T-cell (primary cell): Measurements from ENCODE around the gene CCDC43. TPM values are rescaled to one million over a fixed set of nuclear protein-coding genes. Genes with fewer than 3 reads are reported as not detected.
A peak's percentile ranks its signal among the peaks of the same experiment; 100 is the strongest.
"Not testable (repeated sequence)": the region's sequence is repeated elsewhere in the genome, so short reads cannot be mapped to it uniquely, and the experiment has no call there.

ENCODE experiments used
- ATAC-seq, 4 experiments: fragments of 200-7000 bp in 3 of 4; fragments of 150-1000 bp in 1 of 4; cut with Tn5 transposase; replicated peaks in 1 of 4; 1 replicate in 3 of 4; 2 replicates in 1 of 4; pipeline ENCODE4 v1.10.0; 2021; ENCODE audit warnings: moderate library complexity in 3 of 4, mild to moderate bottlenecking in 2 of 4, moderate number of reproducible peaks in 1 of 4
- CTCF ChIA-PET, 2 donors: fragments of 300-600 bp; sonication (Branson Sonifier 250); formaldehyde crosslinking; loops; one replicate each; lab custom pipeline; 2022; ENCODE audit warnings: antibody characterized with exemption in 2 of 2; lab: Charles Lee
- POLR2A ChIA-PET, 2 donors: fragments of 300-600 bp; sonication (Branson Sonifier 250); formaldehyde crosslinking; loops; one replicate each; lab custom pipeline; 2022; ENCODE audit warnings: antibody characterized with exemption in 2 of 2; lab: Charles Lee
- DNase-seq, 35 experiments: peaks; one replicate each; pipeline versions ENCODE4 v3.0.0 to v3.0.0-alpha.2; 2013 to 2023
- H3K27ac ChIP-seq: one replicate; pipeline ENCODE4 v1.5.1; 2013; ENCODE audit warnings: low read length
- H3K27me3 ChIP-seq, 2 experiments: replicated peaks in 1 of 2; 1 replicate in 1 of 2; 2 replicates in 1 of 2; pipeline versions ENCODE4 v1.6.1 to v1.7.0; 2013; ENCODE audit warnings: low read length in 1 of 2, mixed read lengths in 1 of 2; ENCODE audit not compliant: control insufficient read depth in 2 of 2, insufficient read depth in 2 of 2; ENCODE audit errors: extremely low read depth in 1 of 2
- H3K36me3 ChIP-seq, 2 donors: 1 replicate in 1 of 2; 2 replicates in 1 of 2; pipeline versions ENCODE4 v1.6.1 to v1.7.0; 2013; ENCODE audit warnings: low read length in 1 of 2; ENCODE audit not compliant: control insufficient read depth in 2 of 2, insufficient read depth in 1 of 2; ENCODE audit errors: extremely low read depth in 1 of 2
- H3K4me1 ChIP-seq, 2 experiments: 1 replicate in 1 of 2; 2 replicates in 1 of 2; pipeline versions ENCODE4 v1.6.1 to v1.7.0; 2013; ENCODE audit warnings: low read length in 2 of 2, mixed read lengths in 1 of 2; ENCODE audit not compliant: insufficient read depth in 2 of 2, control insufficient read depth in 1 of 2; ENCODE audit errors: extremely low read depth in 1 of 2
- H3K4me3 ChIP-seq, 2 donors: 1 replicate in 1 of 2; 2 replicates in 1 of 2; pipeline versions ENCODE4 v1.5.1 to v1.7.0; 2013; ENCODE audit warnings: mild to moderate bottlenecking in 2 of 2, low read length in 1 of 2, moderate library complexity in 1 of 2; ENCODE audit not compliant: control insufficient read depth in 1 of 2; ENCODE audit errors: extremely low read depth in 1 of 2
- H3K9me3 ChIP-seq: 2 replicates; pipeline ENCODE4 v1.7.0; 2013
- H3K27ac Mint-ChIP-seq, 2 donors: one replicate each; pipeline ENCODE4 v1.8.0; 2020 to 2021; ENCODE audit warnings: mild to moderate bottlenecking in 2 of 2, mixed read lengths in 2 of 2
- H3K27me3 Mint-ChIP-seq, 2 donors: one replicate each; pipeline ENCODE4 v1.8.0; 2021 to 2022; ENCODE audit warnings: mixed read lengths in 2 of 2
- H3K36me3 Mint-ChIP-seq: one replicate; pipeline ENCODE4 v1.8.0; 2021; ENCODE audit warnings: mixed read lengths
- H3K4me1 Mint-ChIP-seq, 3 donors: one replicate each; pipeline ENCODE4 v1.8.0; 2020 to 2022; ENCODE audit warnings: mixed read lengths in 3 of 3, mild to moderate bottlenecking in 1 of 3
- H3K4me3 Mint-ChIP-seq, 3 donors: one replicate each; pipeline ENCODE4 v1.8.0; 2020 to 2022; ENCODE audit warnings: mild to moderate bottlenecking in 3 of 3, mixed read lengths in 3 of 3, moderate library complexity in 3 of 3
- H3K9me3 Mint-ChIP-seq, 3 donors: one replicate each; pipeline ENCODE4 v1.8.0; 2020 to 2022; ENCODE audit warnings: mixed read lengths in 3 of 3
- WGBS: methylation state at CpG from one replicate; pipeline ENCODE4 v1.1.5; 2013; ENCODE audit warnings: missing lambda C conversion rate; ENCODE audit not compliant: insufficient coverage; 5-methylcytosine and 5-hydroxymethylcytosine counted together
- total RNA-seq, 35 experiments: library from RNA in 6 of 35; stranded (reverse) in 6 of 35; fragments of 120-200 nt in 1 of 35; gene quantifications; one replicate each; pipeline versions ENCODE4 v1.2.1 to v1.2.4 and lab custom pipeline; 2013 to 2026

CCDC43 gene
- total RNA-seq, 5 donors from 2014 or later (not counting 1 experiment from before 2014, with no cell fraction given) = 15.1 to 20.4 (median 16.9) TPM

DNA sequence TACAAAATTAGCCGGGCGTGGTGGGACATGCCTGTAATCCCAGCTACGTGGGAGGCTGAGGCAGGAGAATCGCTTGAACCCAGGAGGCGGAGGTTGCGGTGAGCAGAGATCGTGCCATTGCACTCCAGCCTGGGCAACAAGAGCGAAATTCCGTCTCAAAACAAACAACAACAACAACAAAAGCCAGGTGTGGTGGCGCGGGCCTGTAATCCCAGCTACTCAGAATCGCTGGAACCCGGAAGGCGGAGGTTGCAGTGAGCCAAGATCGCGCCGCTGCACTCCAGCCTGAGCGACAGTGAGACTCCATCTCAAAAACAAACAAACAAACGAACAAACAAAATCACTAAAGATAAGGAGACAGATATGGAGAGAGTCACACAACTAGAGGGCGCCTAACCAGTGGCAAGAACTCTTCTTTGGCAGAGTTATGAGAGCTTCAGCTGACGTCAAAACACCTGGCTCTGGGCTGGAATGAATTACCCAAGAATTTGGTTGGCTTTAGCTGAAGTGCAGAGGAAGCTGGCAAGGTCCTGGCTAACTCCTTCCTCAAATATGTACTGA lies 1.2 kb upstream of the CCDC43 start:
- ATAC-seq, H3K9me3 Mint-ChIP-seq, CTCF ChIA-PET, H3K36me3 ChIP-seq, H3K9me3 ChIP-seq, H3K27me3 ChIP-seq, H3K27me3 Mint-ChIP-seq, H3K27ac ChIP-seq, H3K36me3 Mint-ChIP-seq, H3K4me3 ChIP-seq: not testable (repeated sequence)
- 90% methylated on average over 14 of the region's 21 CpGs for WGBS
- Mint-ChIP-seq H3K4me3 (peak overlapping the region; percentile 49 to 98 (median 97)), H3K4me1 (peaks cover 31 to 34% (median 34%) of the 10 kb centered on the region in 3 donors), H3K27ac (peak overlapping the region; percentile 46 to 98)
- DNase-seq = peak in 3 of 35 experiments; percentile 4 to 29 (median 11)
- POLR2A ChIA-PET = interaction anchor here in 1 of 2 donors (0.5 kb wide), 1 partner anchor 1517 kb away, joined by 10 read pairs; no protein-coding TSS in a partner anchor
- peaks cover 13 to 26% of the 10 kb centered on the region in 2 experiments for H3K4me1 ChIP-seq

DNA sequence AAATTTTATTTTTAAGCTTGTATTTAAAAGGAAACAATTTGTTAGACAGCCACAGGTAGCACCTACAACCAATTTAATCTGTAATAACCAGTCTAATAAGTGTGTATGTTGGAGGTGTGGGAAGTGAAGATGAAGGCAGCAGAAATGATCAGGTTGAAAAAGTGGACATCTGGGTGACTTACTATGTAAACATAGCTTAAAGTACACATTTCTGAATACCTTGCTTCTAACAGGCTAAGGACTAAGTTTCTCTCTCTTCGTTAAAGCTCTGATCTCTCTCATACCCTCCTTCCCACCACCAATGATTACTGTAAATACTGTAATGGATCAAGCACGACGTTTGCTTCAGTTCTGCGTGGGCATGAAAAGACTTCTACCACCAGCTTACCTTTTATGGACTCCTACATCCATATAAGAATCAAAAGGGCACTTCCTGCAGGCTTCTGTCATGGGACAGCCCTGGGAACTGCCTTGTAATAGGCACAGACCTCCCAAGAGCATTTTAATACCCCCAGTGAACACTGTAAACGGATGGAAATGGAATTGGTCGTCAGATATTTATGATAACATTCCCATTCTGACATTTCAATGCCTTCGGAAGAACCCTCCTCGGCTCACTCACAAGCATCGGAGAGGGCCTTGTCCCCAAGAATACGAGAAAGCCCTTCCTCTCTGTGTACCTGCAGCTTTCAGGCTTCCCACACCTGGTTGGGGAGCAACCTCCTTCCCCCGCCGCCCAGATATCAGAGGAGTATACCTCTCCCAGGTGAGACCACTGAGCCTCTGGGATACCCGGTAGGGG lies 700 bp downstream of the CCDC43 start:
- DNase-seq (peak in 1 of 35 experiments; percentile 9), ATAC-seq (peak; percentile 7 to 32 (median 13))
- Mint-ChIP-seq H3K36me3 (peaks cover 16% of the 10 kb centered on the region), H3K27me3 (no peaks in the 10 kb centered on the region), H3K9me3 (no peaks in the 10 kb centered on the region), H3K4me3 (peak overlapping the region; percentile 97 to 99 (median 98)), H3K4me1 (peaks cover 34 to 44% (median 36%) of the 10 kb centered on the region in 3 donors), H3K27ac (peak overlapping the region; percentile 96 to 98)
- Histone ChIP-seq H3K27ac (peak overlapping the region; percentile 81), H3K4me1 (peaks cover 13 to 26% of the 10 kb centered on the region in 2 experiments), H3K9me3 (no peaks in the 10 kb centered on the region), H3K4me3 (peak overlapping the region; percentile 95 to 96), H3K36me3 (peaks cover 0 to 13% of the 10 kb centered on the region in 2 donors), H3K27me3 (no peaks in the 10 kb centered on the region)
- ChIA-PET CTCF (interaction anchor here in 1 of 2 donors (0.6 kb wide), 2 partner anchors 73 to 1204 kb away, joined by 3 read pairs; no protein-coding TSS in a partner anchor), POLR2A (interaction anchor here in 1 of 2 donors (0.6 kb wide), 1 partner anchor 457 kb away, joined by 3 read pairs; no protein-coding TSS in a partner anchor)
- 4% methylated on average over 4 of the region's 13 CpGs for WGBS

DNA sequence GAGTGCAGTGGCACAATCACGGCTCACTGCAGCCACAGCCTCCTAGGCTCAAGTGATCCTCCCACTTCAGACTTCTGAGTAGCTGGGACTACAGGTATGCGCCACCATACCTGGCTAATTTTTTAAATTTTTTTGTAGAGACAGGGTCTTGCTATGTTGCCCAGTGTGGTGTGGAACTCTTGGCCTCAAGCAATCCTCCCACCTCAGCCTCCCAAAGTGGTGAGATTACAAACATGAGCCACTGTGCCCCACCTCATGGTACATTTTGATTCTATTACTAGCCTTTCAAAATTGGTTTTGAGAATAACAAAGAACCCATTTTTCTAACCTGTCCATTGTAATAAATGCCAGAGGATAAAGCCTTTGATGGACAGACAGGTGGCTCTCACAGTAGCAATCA lies 1.4 kb downstream of the CCDC43 start:
- Histone ChIP-seq H3K27me3 (no peaks in the 10 kb centered on the region), H3K9me3 (no peaks in the 10 kb centered on the region), H3K36me3 (peaks cover 0 to 19% of the 10 kb centered on the region in 2 donors), H3K27ac (no peak overlapping the region), H3K4me3 (no peak overlapping the region), H3K4me1 (peaks cover 13 to 26% of the 10 kb centered on the region in 2 experiments)
- WGBS = 100% methylated on average over 1 of the region's 2 CpGs
- H3K36me3 Mint-ChIP-seq = peaks cover 22% of the 10 kb centered on the region
- H3K27ac Mint-ChIP-seq = no peak overlapping the region
- ATAC-seq = no peak
- peak overlapping the region; percentile 97 to 99 (median 98) for H3K4me3 Mint-ChIP-seq
- no peaks in the 10 kb centered on the region for H3K9me3 Mint-ChIP-seq
- DNase-seq = no peak
- peaks cover 34 to 44% (median 36%) of the 10 kb centered on the region in 3 donors for H3K4me1 Mint-ChIP-seq
- no peaks in the 10 kb centered on the region for H3K27me3 Mint-ChIP-seq
- POLR2A ChIA-PET = no interaction called here
- CTCF ChIA-PET = interaction anchor here in 1 of 2 donors (0.6 kb wide), 1 partner anchor 1205 kb away, joined by 3 read pairs; no protein-coding TSS in a partner anchor

DNA sequence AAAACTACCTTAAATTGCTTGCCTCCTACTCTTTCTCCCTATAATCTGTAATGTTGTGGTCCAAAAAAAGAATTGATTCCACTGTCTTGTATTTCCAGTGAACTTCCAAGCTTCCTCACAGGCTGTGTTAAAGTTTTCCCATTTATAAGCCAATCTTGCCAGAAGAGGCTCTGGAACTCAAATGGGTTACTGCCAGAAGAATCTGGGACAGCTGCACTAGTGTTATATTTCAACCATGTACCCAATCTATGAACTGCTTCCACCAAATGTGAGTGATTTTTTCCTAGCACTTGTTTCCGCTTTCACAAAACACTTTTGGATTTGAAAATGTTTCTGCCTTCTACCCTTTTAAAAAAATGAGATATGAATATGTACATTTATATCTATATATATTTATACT lies 1.8 kb downstream of the CCDC43 start:
- CTCF ChIA-PET = no interaction called here

DNA sequence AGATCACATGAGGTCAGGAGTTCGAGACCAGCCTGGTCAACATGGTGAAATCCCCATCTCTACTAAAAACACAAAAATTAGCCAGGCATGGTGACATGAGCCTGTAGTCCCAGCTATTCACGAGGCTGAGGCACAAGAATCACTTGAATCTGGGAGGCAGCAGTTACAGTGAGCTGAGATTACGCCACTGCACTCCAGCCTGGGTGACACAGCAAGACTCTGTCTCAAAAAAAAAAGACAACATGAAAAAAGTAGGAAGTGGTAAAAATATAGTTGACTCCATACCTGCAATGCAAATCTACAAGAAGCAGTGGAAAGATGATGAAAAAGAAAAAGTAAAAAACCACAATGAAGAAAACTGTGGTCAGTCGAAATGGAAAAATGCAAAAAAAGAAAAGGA lies 6.3 kb downstream of the CCDC43 start:
- H3K27ac Mint-ChIP-seq, ATAC-seq, CTCF ChIA-PET, H3K27me3 Mint-ChIP-seq, H3K27me3 ChIP-seq, H3K4me3 Mint-ChIP-seq, H3K27ac ChIP-seq, H3K9me3 ChIP-seq, H3K4me3 ChIP-seq, H3K4me1 ChIP-seq, POLR2A ChIA-PET, H3K9me3 Mint-ChIP-seq, DNase-seq: not testable (repeated sequence)
- 64% methylated on average over 3 of the region's 4 CpGs for WGBS
- peaks cover 6 to 49% of the 10 kb centered on the region in 2 donors for H3K36me3 ChIP-seq
- H3K4me1 Mint-ChIP-seq = peaks cover 9 to 15% (median 13%) of the 10 kb centered on the region in 3 donors
- peaks cover 43% of the 10 kb centered on the region for H3K36me3 Mint-ChIP-seq

More for the DNA sequence above, 1.8 kb downstream of the CCDC43 start:
- WGBS = no CpG with 5 or more reads among the region's 1 CpG
- Mint-ChIP-seq H3K27me3 (no peaks in the 10 kb centered on the region), H3K4me3 (no peak overlapping the region), H3K9me3 (no peaks in the 10 kb centered on the region), H3K4me1 (peaks cover 34 to 44% (median 36%) of the 10 kb centered on the region in 3 donors), H3K27ac (no peak overlapping the region), H3K36me3 (peaks cover 22% of the 10 kb centered on the region)
- no peaks in the 10 kb centered on the region for H3K27me3 ChIP-seq
- H3K4me1 ChIP-seq = peaks cover 13 to 26% of the 10 kb centered on the region in 2 experiments
- H3K9me3 ChIP-seq = no peaks in the 10 kb centered on the region
- H3K27ac ChIP-seq = no peak overlapping the region
- no peak overlapping the region for H3K4me3 ChIP-seq
- POLR2A ChIA-PET = interaction anchor here in 1 of 2 donors (0.6 kb wide), 1 partner anchor 203 kb away, joined by 3 read pairs; no protein-coding TSS in a partner anchor
- peaks cover 0 to 23% of the 10 kb centered on the region in 2 donors for H3K36me3 ChIP-seq
- ATAC-seq (no peak), DNase-seq (no peak)

DNA sequence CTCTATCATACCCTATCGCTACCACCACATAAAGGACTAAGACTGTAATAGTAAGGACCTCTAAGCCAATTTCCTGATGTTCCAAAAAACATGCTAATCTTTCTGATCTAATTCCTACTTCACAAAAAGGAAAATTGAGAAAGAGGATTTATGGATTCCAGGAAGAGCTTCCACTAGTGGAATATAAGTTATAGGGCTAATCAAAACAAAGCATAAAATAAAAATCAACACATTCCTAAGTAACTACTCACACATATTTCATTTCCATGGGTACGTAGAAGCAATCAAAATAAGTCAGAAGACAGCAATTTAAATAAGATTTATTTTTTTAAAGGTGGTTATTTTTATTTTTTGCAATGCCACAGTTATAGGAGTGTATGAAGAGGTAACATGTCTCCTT lies 12.4 kb downstream of the CCDC43 start:
- Mint-ChIP-seq H3K4me3 (no peak overlapping the region), H3K4me1 (no peaks in the 10 kb centered on the region), H3K36me3 (peaks cover 27% of the 10 kb centered on the region), H3K27me3 (no peaks in the 10 kb centered on the region), H3K27ac (no peak overlapping the region), H3K9me3 (no peaks in the 10 kb centered on the region)
- DNase-seq (no peak), ATAC-seq (no peak)
- Histone ChIP-seq H3K4me3 (no peak overlapping the region), H3K9me3 (no peaks in the 10 kb centered on the region), H3K4me1 (no peaks in the 10 kb centered on the region), H3K36me3 (peaks cover 6 to 26% of the 10 kb centered on the region in 2 donors), H3K27me3 (no peaks in the 10 kb centered on the region), H3K27ac (no peak overlapping the region)
- no CpG with 5 or more reads among the region's 2 CpGs for WGBS
- POLR2A ChIA-PET = no interaction called here
- CTCF ChIA-PET = interaction anchor here in 1 of 2 donors (0.6 to 0.7 kb wide), 2 partner anchors 80 to 132 kb away, joined by 3 to 9 read pairs; no protein-coding TSS in a partner anchor
